ENCODE data around the gene DTD1.
"Not testable (repeated sequence)": the region's sequence is repeated elsewhere in the genome, so short reads cannot be mapped to it uniquely, and the experiment has no call there.

DTD1 gene

GRCh38 chr20:18740726-18741125 lies 152.9 kb downstream of the DTD1 start:
- no peak for DNase-seq (ENCODE audit: low read depth)

GRCh38 chr20:18742841-18743240 lies 155.0 kb downstream of the DTD1 start:
- DNase-seq (ENCODE audit: low read depth) = no peak

GRCh38 chr20:18743665-18744440 lies 156.0 kb downstream of the DTD1 start:
- no peak for DNase-seq (ENCODE audit: low read depth)

DNA sequence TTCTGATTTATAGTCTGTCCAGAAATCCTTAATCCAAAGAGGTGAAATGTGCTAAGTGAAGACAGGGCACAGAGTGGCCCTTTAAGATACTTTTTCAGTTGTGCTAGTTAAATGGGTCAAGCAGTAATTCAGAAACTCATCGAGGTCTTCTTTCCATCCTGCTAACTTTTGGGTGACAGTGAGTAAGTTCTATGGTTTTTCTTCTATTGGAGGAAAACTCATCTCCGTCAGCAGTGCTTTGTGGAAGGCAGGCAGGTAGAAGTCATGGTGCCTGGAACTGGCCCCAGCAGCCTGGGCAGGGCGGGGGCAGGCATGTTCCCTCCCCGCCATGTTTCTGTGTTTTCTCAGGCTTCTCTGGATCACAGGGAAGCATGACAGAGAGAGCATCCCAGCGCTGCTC lies 159.2 kb downstream of the DTD1 start:
- DNase-seq (ENCODE audit: low read depth) = no peak

DNA sequence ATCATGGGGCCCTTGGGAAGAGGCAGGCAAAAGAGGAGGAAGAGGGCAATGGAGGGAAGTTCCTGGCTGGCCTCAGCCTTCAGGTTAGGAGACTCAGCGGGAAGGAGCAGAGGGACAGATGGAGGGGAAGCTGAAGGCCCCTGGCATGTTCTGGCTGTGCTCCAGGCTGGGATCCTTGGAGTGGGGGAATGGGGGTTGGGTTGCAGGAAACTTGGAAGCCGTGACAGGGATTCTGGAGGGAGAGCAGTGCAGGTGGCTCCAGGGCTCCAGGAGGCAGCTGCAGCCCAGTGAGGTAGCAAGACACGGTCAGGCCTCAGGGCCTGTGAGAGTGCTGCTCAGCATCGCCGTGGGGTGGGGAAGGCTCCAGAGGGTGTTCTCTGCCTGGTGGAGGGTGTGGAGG lies 161.1 kb downstream of the DTD1 start:
- no peak for DNase-seq (ENCODE audit: low read depth)

DNA sequence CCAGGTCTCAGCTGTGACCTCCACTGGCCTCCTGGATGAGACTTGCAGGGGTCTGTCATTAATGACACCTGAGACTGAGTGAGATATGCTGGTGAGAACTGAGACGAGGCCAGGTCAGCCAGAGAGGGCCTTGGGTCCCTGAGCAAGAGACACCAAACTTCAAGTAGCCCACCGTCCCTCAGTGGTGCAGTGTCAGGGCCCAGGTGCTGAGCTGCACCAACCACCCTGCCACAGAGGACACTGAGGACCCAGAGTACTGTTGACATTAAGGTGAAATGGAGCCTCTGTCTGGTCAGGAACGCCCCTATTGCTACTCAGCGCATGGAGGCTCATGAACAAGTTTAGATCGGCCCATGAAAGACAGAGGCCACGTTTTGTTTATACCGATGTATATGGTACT lies 161.7 kb downstream of the DTD1 start:
- no peak for DNase-seq (ENCODE audit: low read depth)

- DNase-seq (ENCODE audit: low read depth) = no peak
Observed at GRCh38 chr20:18750735-18751134, 162.9 kb downstream of the DTD1 start.

DNA sequence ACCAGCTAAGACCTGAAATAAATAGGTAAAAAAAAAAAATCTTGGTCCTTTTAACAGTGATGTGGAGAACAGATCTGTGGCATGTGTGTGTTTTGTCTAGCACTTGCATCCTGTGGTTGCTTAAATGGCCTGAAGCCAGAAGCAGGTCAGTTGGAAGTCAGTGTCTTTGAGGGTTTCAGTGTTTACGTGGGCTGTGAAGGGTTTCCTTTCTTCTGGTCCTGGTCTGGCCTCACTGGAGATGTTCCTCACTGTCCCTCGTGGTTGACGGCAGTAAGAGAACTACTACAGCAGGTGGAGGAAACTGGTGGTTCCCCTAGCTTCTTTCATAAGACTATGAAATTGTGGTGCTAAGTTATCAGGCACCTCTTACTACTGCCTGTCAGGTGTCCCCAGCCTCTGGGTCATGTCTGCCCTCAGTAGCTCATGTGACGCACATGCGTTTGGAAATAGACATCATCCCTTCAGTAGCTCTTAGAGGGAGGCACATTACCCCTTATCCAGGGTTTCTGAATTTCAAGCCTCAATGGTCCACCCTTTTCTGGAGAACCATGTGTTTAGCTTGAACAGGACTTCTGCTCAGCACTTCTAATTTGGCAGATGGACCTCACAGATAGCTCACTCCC lies 166.3 kb downstream of the DTD1 start:
- no peak for DNase-seq (ENCODE audit: low read depth)

GRCh38 chr20:18754653-18755045 lies 166.8 kb downstream of the DTD1 start:
- DNase-seq (ENCODE audit: low read depth) = no peak

DNA sequence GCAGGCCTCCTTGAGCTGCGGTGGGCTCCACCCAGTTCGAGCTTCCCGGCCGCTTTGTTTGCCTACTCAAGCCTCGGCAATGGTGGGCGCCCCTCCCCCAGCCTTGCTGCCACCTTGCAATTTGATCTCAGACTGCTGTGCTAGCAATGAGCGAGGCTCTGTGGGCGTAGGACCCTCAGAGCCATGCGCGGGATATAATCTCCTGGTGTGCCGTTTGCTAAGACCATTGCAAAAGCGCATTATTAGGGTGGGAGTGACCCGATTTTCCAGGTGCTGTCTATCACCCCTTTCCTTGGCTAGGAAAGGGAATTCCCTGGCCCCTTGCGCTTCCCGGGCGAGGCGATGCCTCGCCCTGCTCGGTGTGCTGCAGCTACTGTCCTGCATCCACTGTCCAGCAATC lies 173.0 kb downstream of the DTD1 start:
- not testable (repeated sequence) for DNase-seq (ENCODE audit: low read depth)

GRCh38 chr20:18767676-18768075 lies 179.8 kb downstream of the DTD1 start:
- no peak for DNase-seq (ENCODE audit: low read depth)

GRCh38 chr20:18773566-18773965 lies 185.7 kb downstream of the DTD1 start:
- no peak for DNase-seq (ENCODE audit: low read depth)

GRCh38 chr20:18774207-18774606 lies 186.4 kb downstream of the DTD1 start:
- DNase-seq (ENCODE audit: low read depth) = no peak

GRCh38 chr20:18775633-18776032 lies 187.8 kb downstream of the DTD1 start:
- DNase-seq (ENCODE audit: low read depth) = no peak

DNA sequence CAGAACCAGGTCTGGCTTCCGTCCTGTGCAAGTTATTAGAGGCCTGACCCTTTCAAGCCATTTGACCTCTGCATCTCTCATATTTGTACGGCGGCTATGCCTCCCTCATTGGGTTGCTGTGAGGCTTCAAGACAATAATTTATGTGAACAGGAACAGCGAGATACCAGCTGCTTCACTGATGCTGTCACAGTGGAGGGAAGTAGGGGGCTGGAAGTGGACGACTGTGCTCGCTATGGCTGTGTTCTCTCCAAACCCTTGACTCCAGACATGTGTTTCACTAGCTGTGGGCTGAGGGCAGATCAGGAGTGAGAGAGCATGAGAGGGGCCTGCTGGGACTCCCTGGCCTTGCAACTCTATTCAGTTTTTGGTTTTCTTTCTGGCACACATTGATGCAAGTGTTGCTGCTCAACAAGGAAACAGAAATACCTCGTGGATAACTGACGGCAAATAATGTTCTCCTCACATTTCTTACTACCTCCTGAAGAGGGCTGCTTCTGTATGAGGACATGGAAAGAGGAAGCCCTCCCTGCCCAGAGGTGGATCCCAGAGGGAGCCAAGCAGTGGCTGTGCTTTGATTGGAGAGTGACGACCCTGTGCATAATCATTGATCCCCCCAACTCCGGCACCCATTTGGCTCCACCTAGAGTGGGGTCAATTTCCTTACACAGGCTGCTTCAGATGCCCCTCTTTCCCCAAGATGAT lies 191.0 kb downstream of the DTD1 start:
- DNase-seq (ENCODE audit: low read depth) = no peak

DNA sequence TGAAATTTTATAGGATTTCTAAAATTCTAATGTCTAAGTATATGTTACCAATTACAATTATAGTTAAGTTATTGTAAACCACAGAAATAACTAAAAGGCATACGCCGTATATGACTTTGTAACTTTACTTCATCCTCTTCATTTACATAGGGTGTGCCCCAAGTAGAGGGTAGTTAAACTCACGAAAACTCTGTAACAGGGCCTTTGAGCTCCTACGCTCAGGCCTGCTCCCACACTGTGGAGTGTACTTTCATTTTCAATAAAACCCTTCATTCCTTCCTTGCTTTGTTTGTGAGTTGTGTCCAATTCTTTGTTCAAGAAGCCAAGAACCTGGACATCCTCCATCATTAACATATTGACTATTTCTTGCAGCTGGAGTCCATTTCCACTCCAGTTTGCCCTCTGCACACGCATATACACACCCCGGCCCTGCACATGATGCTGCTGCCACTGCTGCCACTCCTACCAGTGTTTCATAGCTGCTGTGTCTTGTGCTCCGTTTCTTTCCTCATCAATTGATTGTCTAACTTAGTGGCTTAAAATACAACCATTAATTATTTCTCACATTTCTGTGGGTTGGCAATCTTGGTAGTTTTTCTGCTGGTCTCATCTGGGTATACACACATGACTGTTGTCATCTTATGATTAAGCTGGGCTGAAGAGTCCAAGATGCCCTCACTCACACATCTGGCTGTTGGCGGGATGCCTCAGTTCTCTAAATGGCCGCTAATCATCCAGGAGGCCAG lies 192.7 kb downstream of the DTD1 start:
- DNase-seq (ENCODE audit: low read depth) = no peak

- no peak for DNase-seq (ENCODE audit: low read depth)
Observed at GRCh38 chr20:18781509-18781908, 193.7 kb downstream of the DTD1 start.

- DNase-seq (ENCODE audit: low read depth) = no peak
Observed at GRCh38 chr20:18783385-18783959, 195.6 kb downstream of the DTD1 start.

DNA sequence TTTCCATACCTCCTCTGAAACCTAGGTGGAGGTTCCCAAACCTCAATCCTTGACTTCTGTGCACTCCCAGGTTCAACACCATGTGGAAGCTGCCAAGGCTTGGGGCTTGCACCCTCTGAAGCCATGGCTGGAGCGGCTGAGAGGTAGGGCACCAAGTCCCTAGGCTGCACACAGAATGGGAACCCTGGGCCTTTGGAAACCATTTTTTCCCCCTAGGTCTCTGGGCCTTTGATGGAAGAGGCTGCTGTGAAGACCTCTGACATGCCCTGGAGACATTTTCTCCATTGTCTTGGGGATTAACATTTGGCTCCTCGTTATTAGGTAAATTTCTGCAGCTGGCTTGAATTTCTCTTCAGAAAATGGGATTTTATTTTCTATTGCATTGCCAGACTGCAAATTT lies 199.2 kb downstream of the DTD1 start:
- not testable (repeated sequence) for DNase-seq (ENCODE audit: low read depth)

DNA sequence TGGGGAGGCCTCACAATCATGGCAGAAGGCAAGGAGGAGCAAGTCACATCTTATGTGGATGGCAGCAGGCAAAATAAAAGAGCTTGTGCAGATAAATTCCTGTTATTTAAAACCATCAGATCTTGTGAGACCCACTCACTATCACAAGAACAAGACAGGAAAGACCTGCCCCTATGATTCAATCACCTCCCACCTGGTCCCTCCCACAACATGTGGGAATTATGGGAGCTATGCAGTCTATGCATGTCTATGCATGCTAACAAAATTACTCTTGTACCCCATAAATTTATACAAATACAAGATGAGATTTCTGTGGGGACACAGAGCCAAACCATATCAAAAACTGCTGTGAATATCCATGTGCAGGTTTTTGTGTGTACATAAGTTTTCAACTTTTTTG lies 200.2 kb downstream of the DTD1 start:
- DNase-seq (ENCODE audit: low read depth) = no peak

DNA sequence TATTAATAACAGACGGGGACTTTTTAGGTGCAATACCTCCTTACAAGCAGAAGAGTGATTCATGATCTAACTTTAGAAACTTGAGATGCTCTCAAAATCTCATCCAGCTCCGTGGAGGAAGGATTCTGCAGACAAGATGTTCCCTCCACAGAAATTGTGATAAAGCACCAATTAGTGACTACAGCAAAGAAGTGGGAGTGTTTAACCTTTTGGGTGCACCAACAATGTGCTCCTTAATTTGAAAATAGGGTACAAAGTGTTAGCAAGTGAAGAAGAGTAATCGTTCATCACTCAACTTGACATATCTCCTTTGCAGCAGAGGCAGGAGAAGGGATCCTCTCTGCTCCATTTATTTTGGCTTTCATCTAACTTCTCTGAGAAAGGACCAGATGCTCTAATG lies 202.9 kb downstream of the DTD1 start:
- no peak for DNase-seq (ENCODE audit: low read depth)

Data from stimulated activated CD8-positive, alpha-beta memory T cell treated with anti-CD3 and anti-CD28 coated beads, Interleukin-12 subunit alpha, Interleukin-12 subunit beta, amount 100 ng/mL, for 4 hours (primary cell).